LoVo (cell line): ENCODE results near the gene TP53RK.

Experiments used
- DNase-seq: peaks from one replicate; pipeline ENCODE4 v3.0.0-alpha.2; 2016; ENCODE audit warnings: low spot score

TP53RK gene

GRCh38 chr20:46706242-46706641 is 17.0 kb upstream of the TP53RK start:
- DNase-seq = no peak

DNA sequence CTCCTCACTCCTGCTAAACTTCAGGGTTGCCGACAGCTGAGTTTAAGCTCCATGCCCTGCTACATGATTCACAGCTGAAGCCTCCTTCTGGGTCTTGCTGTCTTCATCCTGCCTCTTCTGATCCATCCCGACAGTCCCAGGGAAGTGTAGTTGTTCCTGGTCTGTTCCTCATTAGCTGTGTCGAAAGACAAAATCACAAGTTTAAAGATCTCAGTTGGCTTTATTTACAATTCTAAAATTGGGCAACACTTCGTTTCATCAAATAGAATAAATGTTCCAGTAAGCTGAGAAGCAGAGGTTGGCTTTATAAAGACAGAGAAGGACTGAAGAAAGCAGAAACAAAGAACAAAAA is 16.1 kb upstream of the TP53RK start:
- DNase-seq = no peak

GRCh38 chr20:46704714-46705377 is 15.6 kb upstream of the TP53RK start:
- no peak for DNase-seq

DNA sequence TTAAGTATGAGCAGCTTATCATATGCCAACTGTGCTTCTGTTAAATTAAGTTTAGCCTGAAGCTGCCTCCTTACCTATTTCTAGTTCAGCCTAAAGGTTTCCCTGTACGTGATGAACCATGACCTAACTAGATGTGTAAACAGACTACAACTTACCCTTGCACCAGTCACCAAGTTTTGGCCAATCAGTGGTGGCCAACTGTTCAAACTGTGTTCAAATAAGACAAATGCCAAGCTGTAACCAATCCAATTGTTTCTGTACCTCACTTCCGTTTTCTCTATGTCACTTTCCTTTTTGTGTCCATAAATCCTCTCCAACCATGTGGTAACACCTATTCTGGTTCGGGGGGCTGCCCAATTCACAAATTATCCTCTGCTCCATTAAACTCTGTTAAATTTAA is 14.2 kb upstream of the TP53RK start:
- no peak for DNase-seq

DNA sequence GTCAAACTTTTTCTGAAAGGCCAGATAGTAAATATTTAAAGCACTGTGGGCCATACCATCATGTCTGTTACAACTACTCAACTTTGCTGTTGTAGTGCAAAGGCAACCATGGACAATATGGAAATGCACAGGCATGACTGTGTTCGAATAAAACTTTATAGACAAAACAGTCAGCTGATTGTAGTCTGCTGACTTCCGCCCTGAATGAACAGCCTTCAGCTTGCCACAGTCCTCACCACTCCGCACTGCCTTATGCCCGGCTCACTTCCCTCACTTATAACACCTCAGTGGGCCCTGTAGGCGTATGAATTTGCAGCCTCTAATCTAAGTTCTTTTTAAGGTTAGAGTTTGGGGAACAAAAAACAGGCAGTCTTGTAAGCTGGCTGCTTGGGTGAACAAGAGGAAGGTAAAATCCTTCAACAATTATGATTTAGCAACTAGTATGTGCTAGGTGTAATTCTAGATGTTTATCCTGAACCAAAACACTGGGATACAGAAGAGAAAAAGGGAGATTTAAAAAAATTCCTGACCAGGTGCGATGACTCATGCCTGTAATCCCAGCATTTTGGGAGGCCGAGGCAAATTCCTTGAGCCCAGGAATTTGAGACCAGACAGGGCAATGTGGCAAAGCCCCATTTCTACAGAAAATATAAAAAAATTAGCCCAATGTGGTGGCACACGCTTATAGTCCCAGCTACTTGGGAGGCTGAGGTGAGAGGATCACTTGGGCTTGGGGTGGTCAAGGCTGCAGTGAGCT is 13.4 kb upstream of the TP53RK start:
- DNase-seq = no peak

DNA sequence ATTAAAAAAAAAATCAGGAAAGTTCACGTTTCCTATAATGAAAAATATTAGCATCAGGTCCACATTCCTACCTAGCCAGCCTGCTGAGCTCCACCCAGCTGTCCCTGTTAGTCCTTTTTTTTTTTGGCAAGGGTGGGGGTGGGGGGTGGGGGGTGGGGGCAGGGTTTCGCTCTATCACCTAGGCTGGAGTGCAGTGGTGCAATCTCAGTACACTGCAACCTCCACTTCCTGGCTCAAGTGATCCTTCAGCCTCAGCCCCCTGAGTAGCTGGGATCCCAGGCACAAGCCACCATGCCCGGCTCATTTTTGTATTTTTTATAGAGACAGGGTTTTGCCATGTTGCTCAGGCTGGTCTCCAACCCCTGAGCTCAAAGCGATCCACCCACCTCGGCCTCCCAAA is 12.7 kb upstream of the TP53RK start:
- DNase-seq = no peak

DNA sequence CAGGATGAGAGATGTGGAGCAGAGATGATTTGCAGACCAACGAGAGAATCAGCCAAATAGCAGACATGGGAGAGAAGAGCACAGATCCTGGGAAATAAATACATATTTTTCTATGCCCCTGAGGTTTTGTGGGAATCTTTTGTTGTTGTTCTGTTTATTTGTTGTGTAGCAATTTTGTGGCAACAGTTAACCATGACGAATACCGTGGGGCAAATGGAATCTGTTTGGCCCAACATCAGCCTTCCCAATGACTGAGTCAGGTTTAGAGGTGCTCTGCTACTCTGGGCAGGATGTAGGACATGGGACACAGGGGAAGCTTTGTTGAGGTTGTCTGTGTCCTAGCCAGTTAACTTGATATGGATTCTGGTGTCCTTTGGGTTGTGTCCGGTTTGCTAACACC is 12.3 kb upstream of the TP53RK start:
- DNase-seq = no peak

GRCh38 chr20:46701057-46701456 is 11.8 kb upstream of the TP53RK start:
- no peak for DNase-seq

- no peak for DNase-seq
These were observed 11.2 kb upstream of the TP53RK start for GRCh38 chr20:46700481-46700880.

GRCh38 chr20:46699651-46700359 is 10.6 kb upstream of the TP53RK start:
- peak; percentile 46 for DNase-seq

DNA sequence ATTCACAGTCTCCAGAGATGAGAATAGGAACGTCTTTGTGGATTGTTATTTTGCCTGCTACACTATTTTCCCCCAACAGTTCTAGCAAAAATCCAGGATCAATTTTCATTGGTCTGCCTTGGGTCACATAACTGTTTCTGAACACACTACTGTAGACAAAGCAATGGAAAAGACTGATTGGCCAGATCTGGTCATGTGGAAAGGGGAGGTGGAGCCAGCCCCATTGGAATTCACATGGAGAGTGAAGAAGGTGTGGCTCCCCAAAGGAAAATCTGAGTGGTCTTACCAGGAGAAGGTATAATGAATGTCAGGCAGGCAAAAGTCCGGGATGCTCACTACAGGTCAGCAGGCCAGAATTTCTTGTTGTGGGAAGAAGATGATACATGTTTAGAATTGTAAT is 9.5 kb upstream of the TP53RK start:
- DNase-seq = no peak

DNA sequence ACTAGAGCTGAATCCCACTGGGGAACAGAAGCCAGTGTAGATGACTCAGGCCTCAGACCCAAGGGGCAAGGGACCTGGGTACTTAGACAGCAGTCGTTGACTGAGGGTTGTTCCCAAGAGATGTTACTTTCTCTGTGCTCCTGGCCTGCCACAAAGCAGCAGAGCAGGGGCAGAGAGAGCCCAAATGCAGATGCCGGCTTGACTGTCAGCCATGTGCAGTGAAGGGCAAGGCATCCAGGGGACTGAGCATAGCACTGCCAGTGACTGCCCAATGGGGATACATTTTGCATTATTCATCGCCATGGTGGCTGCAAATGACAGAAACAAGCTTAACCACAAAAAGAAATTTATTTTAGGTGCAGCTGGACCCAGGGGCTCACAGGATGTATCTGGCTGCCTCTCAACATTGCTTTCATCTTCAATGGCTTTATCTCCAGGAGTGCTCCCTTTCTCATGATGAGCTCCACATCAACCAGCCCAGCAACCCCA is 7.6 kb upstream of the TP53RK start:
- DNase-seq = no peak

DNA sequence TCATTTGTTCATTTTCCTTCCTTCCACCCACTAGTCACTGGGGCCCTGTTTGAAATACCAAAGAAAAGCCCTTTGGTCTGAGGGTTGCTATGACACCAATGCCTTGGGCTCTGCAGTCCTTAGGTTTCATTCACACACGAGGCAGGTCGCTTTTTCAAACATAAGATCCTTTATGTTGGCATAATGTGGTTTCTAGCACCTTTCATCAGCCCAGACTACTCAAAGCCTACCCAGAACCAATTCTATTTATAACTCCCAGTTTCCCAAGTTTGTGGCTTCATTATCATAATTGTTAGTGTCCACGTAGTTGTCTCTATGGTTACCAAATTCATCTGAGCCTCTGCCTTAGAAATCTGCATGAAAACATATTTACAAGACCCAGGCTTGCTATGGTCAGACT is 6.6 kb upstream of the TP53RK start:
- no peak for DNase-seq

DNA sequence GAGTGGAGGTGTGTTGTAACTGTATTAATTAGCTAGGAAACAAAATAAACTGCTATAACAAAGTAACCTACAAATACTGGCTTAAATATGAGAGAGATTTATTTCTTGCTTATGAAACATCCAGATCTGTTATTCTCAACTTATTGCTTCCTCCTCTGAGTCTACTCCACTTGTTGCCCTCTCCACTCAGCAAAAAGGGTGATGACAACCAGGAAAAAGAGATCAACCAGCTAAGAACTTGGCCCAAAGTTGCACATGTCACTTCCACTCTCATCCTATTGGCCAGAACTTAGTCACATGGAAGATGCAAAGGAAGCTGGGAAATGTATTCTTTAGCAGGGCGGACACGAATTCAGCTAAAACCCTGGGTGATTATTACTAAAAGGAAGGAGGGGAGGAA is 5.2 kb upstream of the TP53RK start:
- DNase-seq = no peak

DNA sequence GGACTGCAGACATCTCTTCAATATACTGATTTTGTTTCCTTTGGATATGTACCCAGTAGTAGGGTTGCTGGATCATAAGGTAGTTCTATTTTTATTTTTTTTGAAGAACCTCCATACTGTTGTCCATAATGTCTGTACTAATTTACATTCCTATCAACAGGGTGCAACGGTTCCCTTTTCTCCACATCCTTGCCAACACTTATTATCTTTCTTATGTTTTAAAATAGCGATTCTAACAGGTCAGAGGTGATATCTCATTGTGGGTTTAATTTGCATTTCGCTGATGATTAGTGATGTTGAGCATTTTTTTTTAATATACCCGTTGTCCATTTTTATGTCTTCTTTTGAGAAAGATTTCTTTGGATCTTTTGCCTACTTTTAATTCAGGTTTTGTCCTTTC is 2.0 kb upstream of the TP53RK start:
- no peak for DNase-seq

- DNase-seq = no peak
These were observed 1.2 kb upstream of the TP53RK start for GRCh38 chr20:46690219-46691106.

GRCh38 chr20:46689754-46690085 is 476 bp upstream of the TP53RK start:
- no peak for DNase-seq

DNA sequence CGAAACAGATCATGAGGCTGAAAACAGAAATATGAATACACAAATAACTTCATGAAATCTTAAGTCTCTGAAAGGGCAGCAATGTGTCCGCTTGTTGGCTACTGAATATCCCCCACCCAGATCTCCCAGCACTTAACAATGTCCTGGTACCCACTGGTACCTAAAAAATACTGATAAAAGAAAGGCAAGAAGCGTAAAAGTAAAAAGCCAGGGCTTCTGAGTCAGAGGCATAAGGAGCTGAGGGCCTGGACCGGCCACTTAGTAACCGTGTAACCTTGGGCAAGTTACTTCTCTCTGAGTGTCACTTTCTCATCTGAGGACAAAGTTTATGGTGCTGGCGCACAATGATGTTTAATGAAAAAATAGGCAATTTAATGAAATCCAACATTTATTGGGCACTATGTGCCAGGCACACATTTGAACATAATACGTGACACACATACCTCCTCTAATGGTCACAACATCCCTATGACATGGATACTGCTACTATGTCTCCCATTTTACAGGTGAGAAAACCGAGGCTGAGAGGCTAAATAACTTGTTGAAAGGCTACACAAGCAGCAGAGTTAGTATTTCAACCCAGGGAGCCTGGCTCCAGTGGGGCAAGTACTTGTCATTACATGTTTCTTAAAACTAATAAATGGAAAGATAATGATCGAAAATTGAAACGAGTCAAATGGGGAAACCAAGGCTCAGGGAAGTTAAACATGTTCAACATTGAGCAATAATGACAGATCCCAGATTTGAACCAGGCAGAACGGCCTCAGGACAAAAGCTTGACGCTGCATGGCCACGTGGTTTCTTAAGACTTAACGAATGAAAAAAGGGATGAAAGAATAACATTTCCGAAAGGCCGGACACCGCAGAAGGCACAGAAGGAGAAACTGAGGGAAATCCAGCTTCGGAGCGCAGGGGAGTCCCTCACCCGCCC is 828 bp downstream of the TP53RK start:
- no peak for DNase-seq

DNA sequence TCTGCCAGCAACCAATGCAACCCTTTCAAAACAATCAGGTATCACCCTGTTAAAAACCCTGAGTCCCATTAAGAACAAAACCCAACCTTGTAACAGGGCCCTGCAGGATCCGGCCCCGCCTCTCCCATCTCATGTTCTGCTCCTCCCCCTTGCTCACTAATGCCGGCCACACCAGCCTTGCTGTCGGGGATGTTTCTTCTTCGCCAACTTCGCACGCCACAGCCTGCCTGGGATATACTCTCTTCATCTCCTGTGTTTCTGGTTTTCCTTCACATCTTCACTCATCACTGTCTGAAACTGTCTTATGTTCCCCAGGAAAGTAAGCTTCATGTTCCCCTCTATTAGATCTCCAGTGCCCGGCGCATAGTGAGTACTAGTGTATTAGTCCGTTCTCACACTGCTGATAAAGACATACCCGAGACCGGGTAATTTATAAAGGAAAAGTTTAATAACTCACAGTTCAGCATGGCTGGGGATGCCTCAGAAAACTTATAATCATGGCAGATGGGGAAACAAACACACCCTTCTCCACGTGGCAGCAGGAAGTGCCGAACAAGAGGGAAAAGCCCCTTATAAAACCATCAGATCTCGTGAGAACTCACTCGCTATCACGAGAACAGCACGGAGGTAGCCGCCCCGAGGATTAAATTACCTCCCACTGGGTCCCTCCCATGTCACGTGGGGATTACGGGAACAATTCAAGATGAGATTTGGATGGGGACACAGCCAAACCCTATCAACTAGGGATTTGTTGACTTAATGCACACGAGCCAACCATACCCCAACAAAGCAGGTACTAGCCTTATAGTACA is 5.1 kb downstream of the TP53RK start:
- no peak for DNase-seq

GRCh38 chr20:46683668-46683938 is 5.6 kb downstream of the TP53RK start:
- no peak for DNase-seq
